ENCODE measurements around the gene ZC4H2.
"Not testable (repeated sequence)": the region's sequence is repeated elsewhere in the genome, so short reads cannot be mapped to it uniquely, and the experiment has no call there.

Gene ZC4H2

GRCh38 chrX:64975989-64976672, at the start of gene ZC4H2:
ZC4H2 (minus strand) TSS chrX:64976450; CDS start chrX:64976377, 73 bp downstream.
- DNase-seq (ENCODE audit: extremely low read depth in 1 of 2, low read depth in 1 of 2): peak in 1 of 2 donors; percentile 43

- no peak for DNase-seq (ENCODE audit: extremely low read depth in 1 of 2, low read depth in 1 of 2)
Observed at GRCh38 chrX:65017451-65017850, 41.2 kb upstream of the ZC4H2 start.

GRCh38 chrX:65014230-65014629, 38.0 kb upstream of the ZC4H2 start:
- DNase-seq (ENCODE audit: extremely low read depth in 1 of 2, low read depth in 1 of 2): no peak

GRCh38 chrX:65009459-65009858, 33.2 kb upstream of the ZC4H2 start:
- no peak for DNase-seq (ENCODE audit: extremely low read depth in 1 of 2, low read depth in 1 of 2)

- DNase-seq (ENCODE audit: extremely low read depth in 1 of 2, low read depth in 1 of 2): not testable (repeated sequence)
Observed at GRCh38 chrX:65002208-65002607, 26.0 kb upstream of the ZC4H2 start.

GRCh38 chrX:64996805-64997204, 20.6 kb upstream of the ZC4H2 start:
- no peak for DNase-seq (ENCODE audit: extremely low read depth in 1 of 2, low read depth in 1 of 2)

GRCh38 chrX:64994131-64994798, 18.0 kb upstream of the ZC4H2 start:
- DNase-seq (ENCODE audit: extremely low read depth in 1 of 2, low read depth in 1 of 2): no peak

- no peak for DNase-seq (ENCODE audit: extremely low read depth in 1 of 2, low read depth in 1 of 2)
Observed at GRCh38 chrX:64977830-64978229, 1.6 kb upstream of the ZC4H2 start.

GRCh38 chrX:64977051-64977450, 801 bp upstream of the ZC4H2 start:
- no peak for DNase-seq (ENCODE audit: extremely low read depth in 1 of 2, low read depth in 1 of 2)

GRCh38 chrX:64976673-64977040, 407 bp upstream of the ZC4H2 start:
- no peak for DNase-seq (ENCODE audit: extremely low read depth in 1 of 2, low read depth in 1 of 2)

- DNase-seq (ENCODE audit: extremely low read depth in 1 of 2, low read depth in 1 of 2): no peak
Observed at GRCh38 chrX:64975491-64975890, 759 bp downstream of the ZC4H2 start.

GRCh38 chrX:64925480-64925879, 50.8 kb downstream of the ZC4H2 start:
- DNase-seq (ENCODE audit: extremely low read depth in 1 of 2, low read depth in 1 of 2): no peak

- DNase-seq (ENCODE audit: extremely low read depth in 1 of 2, low read depth in 1 of 2): no peak
Observed at GRCh38 chrX:64908121-64908520, 68.1 kb downstream of the ZC4H2 start.

GRCh38 chrX:64894454-64895038, 81.7 kb downstream of the ZC4H2 start:
- DNase-seq (ENCODE audit: extremely low read depth in 1 of 2, low read depth in 1 of 2): no peak

- no peak for DNase-seq (ENCODE audit: extremely low read depth in 1 of 2, low read depth in 1 of 2)
Observed at GRCh38 chrX:64885850-64886249, 90.4 kb downstream of the ZC4H2 start.

GRCh38 chrX:64878709-64879108, 97.5 kb downstream of the ZC4H2 start:
- DNase-seq (ENCODE audit: extremely low read depth in 1 of 2, low read depth in 1 of 2): not testable (repeated sequence)

- no peak for DNase-seq (ENCODE audit: extremely low read depth in 1 of 2, low read depth in 1 of 2)
Observed at GRCh38 chrX:64867217-64867616, 109.0 kb downstream of the ZC4H2 start.
